ENCODE results near the gene ADAMTS6.

DNA sequence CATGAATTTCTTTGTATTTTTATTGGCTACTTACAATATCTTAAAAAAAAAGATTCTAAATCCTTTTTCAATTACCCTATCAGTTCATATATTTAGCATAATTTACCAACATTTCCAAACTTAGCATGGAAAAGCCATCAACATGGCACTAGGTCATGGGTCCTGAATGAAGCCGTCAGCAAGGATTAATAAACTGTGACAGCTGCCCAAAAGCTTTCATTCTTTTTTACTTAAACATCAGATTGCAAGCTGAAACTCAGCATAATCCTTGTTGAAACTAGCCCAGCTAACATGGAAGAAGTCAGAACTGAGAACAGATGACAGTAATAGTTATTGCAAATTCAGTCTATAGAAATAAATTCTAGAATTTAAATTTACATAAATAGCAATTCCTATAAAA is 209.8 kb downstream of the ADAMTS6 start:
- TF ChIP-seq TAF1 (IDR thresholded peaks at IDR 0.05; ENCODE audit: borderline replicate concordance, low read depth, low read length): no peak
- TF ChIP-seq POLR2AphosphoS5 (IDR thresholded peaks at IDR 0.05; ENCODE audit: low read depth, low read length): no peak
- TF ChIP-seq POLR2A (IDR thresholded peaks at IDR 0.05; ENCODE audit: low read depth, low read length): no peak

All from GM12892 (cell line).